ENCODE results near the gene DYRK1A. TPM values are rescaled to one million over a fixed set of nuclear protein-coding genes. Genes with fewer than 3 reads are reported as not detected.

The DYRK1A gene
- total RNA-seq, 2 experiments from 2014 or later = 85.6 to 108 TPM

DNA sequence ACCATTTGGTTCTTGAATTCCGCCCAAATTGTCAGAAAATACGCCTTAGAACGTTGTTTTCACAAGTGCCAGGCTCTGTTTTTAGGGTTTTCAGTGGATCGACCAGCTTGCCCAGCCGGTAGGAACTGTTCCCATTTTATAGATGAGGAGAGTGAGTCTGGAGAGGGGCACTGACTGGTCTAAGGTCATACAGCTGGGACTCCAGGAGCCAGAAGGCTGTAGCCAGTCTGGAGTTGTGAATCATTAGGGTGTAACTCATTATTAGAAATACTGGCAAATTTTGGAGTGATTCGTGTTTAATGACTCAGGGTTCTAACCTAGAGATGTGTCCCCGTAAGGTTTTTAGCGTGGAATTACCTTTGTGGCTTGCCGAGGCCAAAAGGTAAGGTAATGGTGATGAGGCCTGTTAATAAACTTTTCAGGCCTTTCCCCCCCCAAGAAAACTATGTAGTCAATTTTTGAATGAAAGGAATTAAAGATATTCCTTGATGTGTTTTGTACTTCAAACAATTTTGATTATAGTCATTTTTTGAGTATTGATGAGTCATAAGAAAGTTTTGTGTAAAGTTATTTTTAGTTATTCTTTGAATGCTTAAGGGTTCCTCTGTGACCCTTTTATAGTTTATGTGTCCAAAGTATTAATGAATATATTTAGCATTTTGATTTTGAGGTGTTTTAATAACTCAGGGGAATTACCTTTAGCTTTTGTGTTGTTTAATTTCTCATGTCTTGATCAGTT, 2.1 kb downstream of the DYRK1A start:
- peak overlapping the region; percentile 84 for H3K27ac Mint-ChIP-seq
- H3K9me3 Mint-ChIP-seq = no peaks in the 10 kb centered on the region
- H3K4me3 Mint-ChIP-seq = peak overlapping the region; percentile 90
- DNase-seq = no peak
- H3K36me3 Mint-ChIP-seq (ENCODE audit: low read depth) = peaks cover 23% of the 10 kb centered on the region
- peaks cover 62% of the 10 kb centered on the region for H3K4me1 Mint-ChIP-seq
- ChIA-PET POLR2A (interaction anchor here (0.6 to 0.7 kb wide), 3 partner anchors 58 to 101 kb away, joined by 3 to 4 read pairs (median 3); partner anchors contain the start of gene VPS26C), CTCF (interaction anchor here (1.1 to 1.3 kb wide), 3 partner anchors 14 to 156 kb away, joined by 3 to 4 read pairs (median 3); no protein-coding TSS in a partner anchor)
- no peaks in the 10 kb centered on the region for H3K27me3 Mint-ChIP-seq

DNA sequence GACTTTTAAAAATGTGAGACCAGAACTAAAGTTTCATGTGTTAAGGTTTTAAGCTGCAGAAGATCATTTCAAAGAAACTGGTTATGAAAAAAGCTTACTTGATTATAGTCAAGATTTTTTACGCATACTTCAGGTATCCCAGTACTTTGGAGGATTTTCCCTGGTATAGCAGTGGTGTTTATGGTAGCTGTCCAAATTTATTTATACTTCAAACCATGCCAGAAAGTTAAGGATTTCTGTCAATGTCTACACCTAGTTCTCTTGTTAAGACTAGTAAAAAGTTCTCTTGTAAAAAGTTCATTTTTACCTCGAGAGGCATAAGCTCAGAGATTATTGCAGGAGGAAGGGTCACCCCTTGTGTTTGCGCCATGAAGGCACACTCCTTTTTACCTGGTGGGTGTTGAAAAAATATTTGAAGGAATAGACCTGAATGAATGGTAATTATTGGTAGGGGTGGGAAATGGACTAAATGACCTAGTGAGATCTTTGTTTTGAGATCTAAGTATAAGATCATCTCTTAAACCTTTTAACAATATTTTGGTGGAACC, 2.8 kb downstream of the DYRK1A start:
- H3K9me3 Mint-ChIP-seq = no peaks in the 10 kb centered on the region
- peaks cover 62% of the 10 kb centered on the region for H3K4me1 Mint-ChIP-seq
- ChIA-PET CTCF (interaction anchor here (0.5 to 1.3 kb wide), 3 partner anchors 13 to 157 kb away, joined by 3 to 4 read pairs (median 3); no protein-coding TSS in a partner anchor), POLR2A (interaction anchor here (0.6 kb wide), 2 partner anchors 62 to 1081 kb away, joined by 3 to 4 read pairs; no protein-coding TSS in a partner anchor)
- DNase-seq = no peak
- peak overlapping the region; percentile 90 for H3K4me3 Mint-ChIP-seq
- H3K36me3 Mint-ChIP-seq (ENCODE audit: low read depth) = peaks cover 23% of the 10 kb centered on the region
- peak overlapping the region; percentile 84 for H3K27ac Mint-ChIP-seq
- H3K27me3 Mint-ChIP-seq = no peaks in the 10 kb centered on the region

DNA sequence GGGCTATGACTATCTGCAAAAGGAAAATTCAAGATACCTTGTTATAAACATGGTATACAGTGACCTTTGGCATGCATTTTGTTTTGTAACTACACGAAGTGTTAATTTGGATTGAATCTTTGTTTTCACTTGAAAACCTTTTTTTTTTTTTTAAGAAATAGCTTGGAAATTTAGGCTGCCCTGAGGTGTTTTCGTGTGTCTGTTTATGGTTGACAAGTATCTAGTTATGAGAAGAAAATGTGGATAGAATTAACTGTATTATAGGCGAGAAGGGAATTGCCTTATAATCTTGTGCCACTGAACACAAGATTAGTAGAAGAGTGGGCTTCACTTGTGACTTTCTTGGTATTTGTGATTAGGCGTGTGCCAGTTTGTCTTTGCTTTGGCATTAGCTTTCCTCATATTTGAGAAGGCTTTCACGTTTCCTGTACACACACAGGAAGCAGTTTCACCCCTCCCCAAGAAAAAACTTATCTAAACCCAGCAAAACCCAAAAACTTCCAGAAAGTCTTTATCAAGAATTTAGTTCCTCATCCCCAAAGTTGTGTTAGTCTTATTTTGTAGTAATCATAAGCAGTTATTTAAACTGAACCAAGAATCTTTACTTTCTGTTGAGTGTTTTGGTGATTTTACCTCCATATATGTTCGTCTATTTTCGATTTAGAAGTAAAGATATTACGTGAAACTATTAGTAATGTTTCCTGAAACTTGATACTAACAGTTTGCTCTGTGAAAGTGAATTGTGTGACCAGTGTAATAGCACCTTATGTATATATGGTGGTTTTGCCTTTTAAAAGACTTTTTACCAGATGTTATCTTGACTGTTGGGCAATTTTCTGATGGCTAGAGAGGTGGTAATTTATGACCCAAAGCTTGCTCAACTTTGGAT, 3.8 kb downstream of the DYRK1A start:
- Mint-ChIP-seq H3K4me3 (peak overlapping the region; percentile 90), H3K9me3 (no peaks in the 10 kb centered on the region), H3K36me3 (ENCODE audit: low read depth) (peaks cover 23% of the 10 kb centered on the region), H3K27ac (peak overlapping the region; percentile 84), H3K4me1 (peaks cover 61% of the 10 kb centered on the region), H3K27me3 (no peaks in the 10 kb centered on the region)
- no peak for DNase-seq
- POLR2A ChIA-PET = interaction anchor here (0.8 kb wide), 1 partner anchor 35 kb away, joined by 3 read pairs; no protein-coding TSS in a partner anchor
- CTCF ChIA-PET = interaction anchor here (0.5 to 1.2 kb wide), 3 partner anchors 13 to 32 kb away, joined by 3 read pairs; no protein-coding TSS in a partner anchor

DNA sequence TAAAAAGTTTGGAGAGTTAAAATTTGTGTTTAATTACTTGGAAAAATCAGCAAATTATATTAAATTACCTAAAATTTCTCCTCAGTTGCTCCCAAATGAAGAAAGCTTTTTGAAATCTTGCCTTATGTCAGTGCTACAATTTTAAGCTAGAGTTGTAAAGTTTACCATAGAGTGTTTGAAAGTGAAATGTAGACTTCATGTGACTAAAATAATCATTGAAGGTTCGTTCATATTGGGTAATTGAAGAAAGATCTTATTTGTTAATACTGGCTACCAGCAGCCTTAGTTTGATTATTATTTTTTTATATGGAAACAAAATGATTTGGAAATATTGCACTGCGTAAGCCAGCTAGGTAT, 4.4 kb downstream of the DYRK1A start:
- no peak for DNase-seq
- peak overlapping the region; percentile 84 for H3K27ac Mint-ChIP-seq
- peaks cover 65% of the 10 kb centered on the region for H3K4me1 Mint-ChIP-seq
- no peaks in the 10 kb centered on the region for H3K27me3 Mint-ChIP-seq
- ChIA-PET CTCF (interaction anchor here (0.8 to 1.2 kb wide), 2 partner anchors 12 to 31 kb away, joined by 3 read pairs; no protein-coding TSS in a partner anchor), POLR2A (interaction anchor here (0.8 kb wide), 1 partner anchor 35 kb away, joined by 3 read pairs; no protein-coding TSS in a partner anchor)
- H3K36me3 Mint-ChIP-seq (ENCODE audit: low read depth) = peaks cover 27% of the 10 kb centered on the region
- peak overlapping the region; percentile 90 for H3K4me3 Mint-ChIP-seq
- H3K9me3 Mint-ChIP-seq = no peaks in the 10 kb centered on the region

DNA sequence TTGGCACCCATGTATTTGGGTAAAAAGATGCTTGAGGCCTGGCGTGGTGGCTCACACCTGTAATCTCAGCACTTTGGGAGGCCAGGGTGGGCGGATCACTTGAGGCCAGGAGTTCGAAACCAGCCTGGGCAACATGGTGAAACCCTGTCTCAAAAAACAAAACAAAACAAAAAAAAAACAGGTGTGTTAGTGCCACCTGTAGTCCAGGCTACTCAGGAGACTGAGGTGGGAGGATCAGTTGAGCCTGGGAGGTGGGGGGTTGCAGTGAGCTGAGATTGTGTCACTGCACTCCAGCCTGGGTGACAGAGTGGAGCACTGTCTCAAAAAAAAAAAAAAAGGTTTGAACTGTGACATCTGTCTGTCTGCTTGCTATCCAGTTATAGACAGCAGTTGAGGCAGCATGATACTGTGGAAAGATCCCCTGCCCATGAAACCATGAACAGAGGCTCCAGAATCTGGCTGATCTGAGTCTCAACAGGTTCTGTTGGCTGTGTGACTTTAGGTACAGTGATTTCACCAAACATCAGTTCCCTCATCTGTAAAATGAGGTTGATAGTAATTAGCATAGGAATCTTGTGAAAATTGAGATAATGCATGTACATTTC, 5.7 kb downstream of the DYRK1A start:
- H3K27ac Mint-ChIP-seq = no peak overlapping the region
- no peaks in the 10 kb centered on the region for H3K9me3 Mint-ChIP-seq
- peaks cover 28% of the 10 kb centered on the region for H3K36me3 Mint-ChIP-seq (ENCODE audit: low read depth)
- H3K27me3 Mint-ChIP-seq = no peaks in the 10 kb centered on the region
- no peak for DNase-seq
- ChIA-PET CTCF (no interaction called here), POLR2A (interaction anchor here (0.6 to 0.9 kb wide), 3 partner anchors 35 to 217 kb away, joined by 3 to 10 read pairs (median 7); no protein-coding TSS in a partner anchor)
- H3K4me3 Mint-ChIP-seq = no peak overlapping the region
- peaks cover 74% of the 10 kb centered on the region for H3K4me1 Mint-ChIP-seq

DNA sequence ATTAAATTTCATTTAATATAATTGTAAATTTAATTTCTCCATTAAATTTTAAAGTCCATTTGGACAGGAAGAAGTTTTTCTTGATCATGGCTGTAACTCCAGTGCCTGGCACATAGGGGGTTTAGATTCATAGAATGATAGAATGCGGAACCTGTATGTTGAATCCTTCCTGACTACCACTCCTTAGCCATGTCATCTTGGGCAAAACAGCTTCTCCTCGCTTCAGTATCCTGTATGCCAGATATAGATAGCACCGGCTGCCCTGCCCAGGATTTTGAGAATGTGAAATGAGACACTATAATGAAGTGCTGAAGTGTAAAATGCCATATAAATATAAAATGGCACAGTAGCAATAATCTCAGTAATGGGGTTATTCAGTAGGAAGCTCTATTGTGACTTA, 6.4 kb downstream of the DYRK1A start:
- Mint-ChIP-seq H3K27me3 (no peaks in the 10 kb centered on the region), H3K4me1 (peaks cover 80% of the 10 kb centered on the region), H3K4me3 (no peak overlapping the region), H3K27ac (no peak overlapping the region), H3K36me3 (ENCODE audit: low read depth) (peaks cover 30% of the 10 kb centered on the region), H3K9me3 (no peaks in the 10 kb centered on the region)
- ChIA-PET POLR2A (interaction anchor here (0.9 kb wide), 1 partner anchor 35 kb away, joined by 3 read pairs; no protein-coding TSS in a partner anchor), CTCF (interaction anchor here (1.0 kb wide), 1 partner anchor 41 kb away, joined by 3 read pairs; no protein-coding TSS in a partner anchor)
- DNase-seq = no peak

DNA sequence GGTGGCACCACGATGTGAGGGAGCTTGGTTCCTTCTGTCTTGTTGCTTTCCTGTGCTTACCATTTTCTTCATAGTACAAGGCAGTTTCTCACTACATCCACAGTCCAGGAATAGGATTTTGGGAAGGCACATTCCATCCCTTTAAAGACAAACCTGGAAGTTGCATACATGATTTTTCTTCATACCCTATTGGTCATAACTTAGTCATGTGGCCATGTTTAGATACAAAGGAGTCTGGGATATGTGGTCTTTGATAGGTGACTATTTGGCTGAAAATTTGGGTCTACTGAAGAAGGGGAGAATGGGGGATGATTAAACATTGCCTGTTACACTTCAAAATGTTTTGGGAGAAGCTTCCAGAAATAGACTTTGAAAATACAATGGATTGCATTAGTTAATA, 7.0 kb downstream of the DYRK1A start:
- Mint-ChIP-seq H3K27ac (no peak overlapping the region), H3K4me1 (peaks cover 85% of the 10 kb centered on the region), H3K27me3 (no peaks in the 10 kb centered on the region), H3K4me3 (no peak overlapping the region), H3K36me3 (ENCODE audit: low read depth) (peaks cover 30% of the 10 kb centered on the region), H3K9me3 (no peaks in the 10 kb centered on the region)
- DNase-seq = no peak
- ChIA-PET CTCF (interaction anchor here (0.9 to 1.6 kb wide), 4 partner anchors 13 to 130 kb away, joined by 3 to 6 read pairs (median 4); no protein-coding TSS in a partner anchor), POLR2A (no interaction called here)

DNA sequence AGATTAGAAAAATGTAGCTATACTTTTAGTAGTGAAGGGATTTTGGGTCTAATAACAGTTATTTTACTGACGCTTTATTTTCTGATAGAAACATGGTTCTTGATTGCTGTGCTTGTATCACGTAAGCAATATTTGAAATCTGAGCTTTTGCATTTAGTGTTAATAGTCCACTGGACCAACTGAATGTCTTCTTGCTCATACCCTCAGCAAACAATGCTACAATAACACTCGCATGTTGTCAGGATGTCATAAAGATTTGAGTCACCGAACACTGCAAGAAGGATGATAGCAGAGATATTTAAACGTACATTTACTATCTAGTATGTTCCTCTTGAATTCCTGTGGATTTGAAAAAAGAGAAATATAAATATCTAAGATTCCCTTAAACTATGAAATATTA, 7.5 kb downstream of the DYRK1A start:
- H3K27ac Mint-ChIP-seq = no peak overlapping the region
- H3K27me3 Mint-ChIP-seq = no peaks in the 10 kb centered on the region
- H3K9me3 Mint-ChIP-seq = no peaks in the 10 kb centered on the region
- peaks cover 30% of the 10 kb centered on the region for H3K36me3 Mint-ChIP-seq (ENCODE audit: low read depth)
- peaks cover 87% of the 10 kb centered on the region for H3K4me1 Mint-ChIP-seq
- ChIA-PET POLR2A (no interaction called here), CTCF (interaction anchor here (0.9 to 1.6 kb wide), 5 partner anchors 10 to 130 kb away, joined by 3 to 6 read pairs (median 3); no protein-coding TSS in a partner anchor)
- DNase-seq = no peak
- H3K4me3 Mint-ChIP-seq = no peak overlapping the region

DNA sequence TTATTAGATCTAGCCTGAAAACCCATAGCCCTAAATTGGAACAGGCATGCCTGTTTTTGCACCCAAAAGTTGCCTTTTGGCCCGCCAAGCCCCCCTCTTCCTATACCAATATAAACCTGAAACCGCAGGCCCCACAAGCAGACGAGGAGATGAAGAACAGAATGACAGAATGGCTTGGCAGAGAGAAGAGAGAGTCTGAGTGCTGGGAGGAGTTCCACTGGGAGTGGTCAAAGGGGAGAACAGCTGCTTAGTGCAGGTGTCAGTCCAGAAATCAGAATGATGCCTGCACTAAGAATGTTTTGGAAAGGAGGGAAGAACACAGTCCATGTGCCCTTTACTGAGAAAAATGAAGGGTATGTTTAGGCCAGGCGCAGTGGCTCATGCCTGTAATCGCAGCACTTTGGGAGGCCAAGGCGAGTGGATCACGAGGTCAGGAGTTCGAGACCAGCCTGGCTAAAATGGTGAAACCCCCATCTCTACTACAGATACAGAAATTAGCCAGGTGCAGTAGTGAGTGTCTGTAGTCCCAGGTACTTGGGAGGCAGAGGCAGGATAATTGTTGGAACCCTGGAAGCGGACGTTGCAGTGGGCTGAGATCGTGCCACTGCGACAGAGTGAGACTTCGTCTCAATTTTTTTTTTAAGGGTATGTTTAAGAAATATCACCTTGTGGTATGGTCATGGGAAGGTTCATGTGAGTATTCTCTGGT, 9.4 kb downstream of the DYRK1A start:
- Mint-ChIP-seq H3K27me3 (no peaks in the 10 kb centered on the region), H3K27ac (no peak overlapping the region), H3K4me1 (peaks cover 84% of the 10 kb centered on the region), H3K36me3 (ENCODE audit: low read depth) (peaks cover 29% of the 10 kb centered on the region), H3K9me3 (no peaks in the 10 kb centered on the region), H3K4me3 (no peak overlapping the region)
- DNase-seq = no peak
- CTCF ChIA-PET = interaction anchor here (0.6 kb wide), 1 partner anchor 438 kb away, joined by 3 read pairs; no protein-coding TSS in a partner anchor
- POLR2A ChIA-PET = no interaction called here

DNA sequence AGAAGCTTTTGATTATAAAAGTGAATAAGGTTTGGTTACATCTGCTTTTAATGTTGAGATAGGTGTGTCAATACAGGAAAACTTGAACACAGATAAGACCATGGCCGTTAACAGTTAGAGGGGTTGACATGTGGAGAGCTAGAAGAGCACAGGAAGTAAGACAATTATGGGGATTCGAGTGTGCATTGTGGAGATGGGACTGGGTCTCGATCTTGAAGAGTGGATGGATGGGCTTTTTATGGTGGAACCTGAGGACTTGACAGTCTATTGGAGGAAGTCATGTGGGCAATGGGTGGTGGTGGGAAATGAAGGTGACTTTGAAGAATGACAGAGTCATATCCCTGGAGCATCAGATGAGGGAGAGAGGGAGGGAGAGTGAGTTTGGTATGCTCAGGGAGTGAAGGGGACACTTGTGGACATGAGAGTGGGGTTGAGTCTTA, 12.1 kb downstream of the DYRK1A start:
- peaks cover 31% of the 10 kb centered on the region for H3K36me3 Mint-ChIP-seq (ENCODE audit: low read depth)
- no peak for DNase-seq
- ChIA-PET POLR2A (no interaction called here), CTCF (no interaction called here)
- no peaks in the 10 kb centered on the region for H3K27me3 Mint-ChIP-seq
- no peaks in the 10 kb centered on the region for H3K9me3 Mint-ChIP-seq
- H3K4me3 Mint-ChIP-seq = no peak overlapping the region
- peaks cover 76% of the 10 kb centered on the region for H3K4me1 Mint-ChIP-seq
- H3K27ac Mint-ChIP-seq = no peak overlapping the region

Data from activated CD4-positive, alpha-beta T cell treated with anti-CD3 and anti-CD28 coated beads, Interleukin-2, amount 10 ng/mL, durations not matched to agents 7 days and 5 days (primary cell).